ENCODE data around the gene FGF3.
"Not testable (repeated sequence)": the region's sequence is repeated elsewhere in the genome, so short reads cannot be mapped to it uniquely, and the experiment has no call there.

Gene FGF3

DNA sequence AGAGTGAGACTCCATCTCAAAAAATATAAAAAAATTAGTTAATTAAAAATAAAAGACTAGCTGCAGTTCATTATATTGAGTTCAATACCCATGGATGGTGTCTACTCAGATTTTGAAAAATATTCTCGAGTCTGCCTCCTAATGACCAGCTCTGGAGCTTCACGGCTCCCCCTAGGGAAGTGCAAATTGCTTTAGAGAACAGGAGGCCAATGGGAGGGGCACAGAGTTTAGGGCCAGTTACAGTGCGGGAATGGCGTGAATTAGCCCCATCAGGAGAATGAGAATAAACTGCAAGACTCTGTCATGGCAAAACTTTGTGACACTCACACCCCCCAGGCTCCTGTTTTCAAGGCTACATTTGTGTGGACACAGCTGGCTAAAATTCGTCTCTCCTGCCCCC is 48.7 kb downstream of the FGF3 start:
- no peak for DNase-seq (ENCODE audit: low read depth)

DNA sequence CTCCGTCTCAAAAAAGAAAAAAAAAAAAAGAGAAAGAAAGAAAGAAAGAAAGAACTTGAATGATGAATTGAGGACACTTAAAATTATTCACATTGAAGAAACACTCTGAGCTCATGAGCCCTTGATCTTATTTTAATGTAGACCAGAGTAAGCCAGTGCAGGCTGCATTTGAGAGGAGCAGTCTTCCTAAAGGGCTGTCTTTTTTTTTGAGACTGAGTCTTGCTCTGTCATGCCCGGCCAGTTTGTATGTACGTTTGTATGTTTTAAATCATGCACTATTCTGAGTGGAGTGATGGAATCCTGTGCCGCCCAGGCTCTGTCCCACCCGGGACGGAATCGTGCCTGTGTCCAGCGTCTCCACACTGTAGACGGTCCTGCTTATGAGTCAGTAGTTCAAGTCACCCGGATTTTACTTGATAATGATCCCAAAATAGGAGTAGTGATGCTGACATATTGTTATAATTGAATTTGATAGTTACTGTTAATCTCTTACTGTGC is 53.7 kb downstream of the FGF3 start:
- DNase-seq (ENCODE audit: low read depth) = no peak

DNA sequence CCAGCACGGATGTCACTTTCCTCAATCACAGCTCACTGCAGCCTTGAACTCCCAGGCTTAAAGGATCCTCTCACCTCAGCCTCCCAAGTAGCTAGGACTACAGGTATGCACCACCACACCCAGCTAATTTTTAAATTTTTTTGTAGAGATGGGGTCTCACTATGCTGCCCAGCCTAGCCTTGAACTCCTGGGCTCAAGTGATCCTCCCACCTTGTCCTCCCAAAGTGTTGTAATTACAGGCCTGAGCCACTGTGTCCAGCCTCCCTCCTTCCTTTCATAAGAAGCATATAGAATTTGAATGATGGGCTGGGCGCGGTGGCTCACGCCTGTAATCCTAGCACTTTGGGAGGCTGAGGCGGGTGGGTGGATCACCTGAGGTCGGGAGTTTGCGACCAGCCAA is 54.3 kb downstream of the FGF3 start:
- DNase-seq (ENCODE audit: low read depth) = not testable (repeated sequence)

DNA sequence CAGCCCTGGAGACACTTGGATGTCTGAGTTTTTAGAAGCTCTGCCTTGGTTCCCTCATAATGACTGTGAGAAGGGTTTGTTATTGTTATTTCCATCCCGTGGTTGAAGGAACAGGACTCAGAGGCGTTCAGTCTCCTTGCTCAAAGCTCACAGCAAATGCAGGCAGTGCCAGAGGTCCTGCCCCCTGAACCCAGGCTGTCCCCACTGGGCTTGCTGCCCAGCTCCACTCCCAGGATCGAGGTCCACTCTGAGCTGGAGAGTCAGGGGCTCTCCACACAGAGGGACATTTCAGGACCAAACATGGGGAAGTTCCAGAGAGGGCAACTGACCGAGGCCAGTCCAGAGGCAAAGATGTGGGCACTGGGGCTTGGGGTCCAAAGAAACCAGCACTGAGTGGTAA is 58.9 kb downstream of the FGF3 start:
- no peak for DNase-seq (ENCODE audit: low read depth)

All from EH (cell line).